WERI-Rb-1 (cell line): ENCODE measurements around the gene ZC3H13.

Source experiments
- DNase-seq: peaks from one replicate; pipeline ENCODE4 v3.0.0-alpha.2; 2020
- H3K27ac ChIP-seq: fragments of 250-450 bp; sonication (Bioruptor Pico); 2 replicates; pipeline ENCODE4 v1.5.1; 2020; ENCODE audit warnings: mild to moderate bottlenecking, moderate library complexity
- H3K27me3 ChIP-seq: fragments of 250-450 bp; sonication (Bioruptor Pico); 2 replicates; pipeline ENCODE4 v1.5.1; 2021; ENCODE audit warnings: mild to moderate bottlenecking, low read depth, moderate library complexity; ENCODE audit not compliant: insufficient read depth, severe bottlenecking
- H3K36me3 ChIP-seq: fragments of 250-450 bp; sonication (Bioruptor Pico); 2 replicates; pipeline ENCODE4 v1.5.1; 2020; ENCODE audit warnings: mild to moderate bottlenecking, moderate library complexity
- H3K4me3 ChIP-seq: 2 replicates; pipeline ENCODE4 v1.5.1; 2011; ENCODE audit warnings: low read depth, mild to moderate bottlenecking, control low read depth, low read length
- H3K9me3 ChIP-seq: fragments of 250-450 bp; sonication (Bioruptor Pico); 2 replicates; pipeline ENCODE4 v1.5.1; 2021; ENCODE audit warnings: mild to moderate bottlenecking, moderate library complexity; ENCODE audit not compliant: severe bottlenecking
- CTCF ChIP-seq: IDR thresholded peaks from 2 replicates; pipeline ENCODE4 v1.5.1; 2011; ENCODE audit warnings: low read depth, mild to moderate bottlenecking, control low read depth, inconsistent platforms, low read length

Gene ZC3H13

GRCh38 chr13:46087481-46087880, 34.9 kb upstream of the ZC3H13 start:
- Histone ChIP-seq H3K27ac (no peak overlapping the region), H3K27me3 (no peaks in the 10 kb centered on the region), H3K36me3 (no peaks in the 10 kb centered on the region), H3K4me3 (no peak overlapping the region), H3K9me3 (no peaks in the 10 kb centered on the region)
- no peak for TF ChIP-seq CTCF
- DNase-seq = no peak

GRCh38 chr13:46086985-46087384, 34.4 kb upstream of the ZC3H13 start:
- no peak for DNase-seq
- H3K36me3 ChIP-seq = no peaks in the 10 kb centered on the region
- no peaks in the 10 kb centered on the region for H3K9me3 ChIP-seq
- H3K27ac ChIP-seq = no peak overlapping the region
- TF ChIP-seq CTCF = no peak
- H3K27me3 ChIP-seq = no peaks in the 10 kb centered on the region
- no peak overlapping the region for H3K4me3 ChIP-seq

- no peak for DNase-seq
- TF ChIP-seq CTCF = no peak
- Histone ChIP-seq H3K4me3 (no peak overlapping the region), H3K36me3 (no peaks in the 10 kb centered on the region), H3K9me3 (no peaks in the 10 kb centered on the region), H3K27me3 (no peaks in the 10 kb centered on the region), H3K27ac (no peak overlapping the region)
Measured at GRCh38 chr13:46086421-46086922, 33.9 kb upstream of the ZC3H13 start.

- H3K27me3 ChIP-seq = no peaks in the 10 kb centered on the region
- no peak for TF ChIP-seq CTCF
- H3K27ac ChIP-seq = no peak overlapping the region
- no peaks in the 10 kb centered on the region for H3K36me3 ChIP-seq
- DNase-seq = no peak
- H3K4me3 ChIP-seq = no peak overlapping the region
- H3K9me3 ChIP-seq = no peaks in the 10 kb centered on the region
Measured at GRCh38 chr13:46085737-46086136, 33.2 kb upstream of the ZC3H13 start.

GRCh38 chr13:46082324-46082723, 29.8 kb upstream of the ZC3H13 start:
- H3K27me3 ChIP-seq = no peaks in the 10 kb centered on the region
- no peaks in the 10 kb centered on the region for H3K9me3 ChIP-seq
- no peaks in the 10 kb centered on the region for H3K36me3 ChIP-seq
- H3K4me3 ChIP-seq = no peak overlapping the region
- DNase-seq = no peak
- no peak for TF ChIP-seq CTCF
- no peak overlapping the region for H3K27ac ChIP-seq

GRCh38 chr13:46079770-46080169, 27.2 kb upstream of the ZC3H13 start:
- DNase-seq = no peak
- Histone ChIP-seq H3K36me3 (no peaks in the 10 kb centered on the region), H3K4me3 (no peak overlapping the region), H3K27ac (no peak overlapping the region), H3K9me3 (no peaks in the 10 kb centered on the region), H3K27me3 (no peaks in the 10 kb centered on the region)
- no peak for TF ChIP-seq CTCF
